ENCODE measurements around the gene LYVE1.

Gene LYVE1

GRCh38 chr11:10551845-10552352, 16.6 kb downstream of the LYVE1 start:
- H3K4me3 ChIP-seq (replicated peaks; ENCODE audit: low read depth, low read length), result no peak overlapping the region
- no peak for DNase-seq (ENCODE audit: extremely low read depth, low read depth)
- no peak for TF ChIP-seq CTCF (IDR thresholded peaks at IDR 0.05; ENCODE audit: low read depth, low read length, missing control alignments)

- TF ChIP-seq CTCF (IDR thresholded peaks at IDR 0.05; ENCODE audit: low read depth, low read length, missing control alignments), result no peak
- DNase-seq (ENCODE audit: extremely low read depth, low read depth), result no peak
- no peak overlapping the region for H3K4me3 ChIP-seq (replicated peaks; ENCODE audit: low read depth, low read length)
Measured at GRCh38 chr11:10551290-10551592, 17.2 kb downstream of the LYVE1 start.

GRCh38 chr11:10550503-10551289, 17.8 kb downstream of the LYVE1 start:
- no peak overlapping the region for H3K4me3 ChIP-seq (replicated peaks; ENCODE audit: low read depth, low read length)
- no peak for DNase-seq (ENCODE audit: extremely low read depth, low read depth)
- no peak for TF ChIP-seq CTCF (IDR thresholded peaks at IDR 0.05; ENCODE audit: low read depth, low read length, missing control alignments)

- no peak for DNase-seq (ENCODE audit: extremely low read depth, low read depth)
- TF ChIP-seq CTCF (IDR thresholded peaks at IDR 0.05; ENCODE audit: low read depth, low read length, missing control alignments), result no peak
- H3K4me3 ChIP-seq (replicated peaks; ENCODE audit: low read depth, low read length), result no peak overlapping the region
Measured at GRCh38 chr11:10544491-10545465, 23.7 kb downstream of the LYVE1 start.

GRCh38 chr11:10543782-10544181, 24.7 kb downstream of the LYVE1 start:
- H3K4me3 ChIP-seq (replicated peaks; ENCODE audit: low read depth, low read length), result no peak overlapping the region
- DNase-seq (ENCODE audit: extremely low read depth, low read depth), result no peak
- no peak for TF ChIP-seq CTCF (IDR thresholded peaks at IDR 0.05; ENCODE audit: low read depth, low read length, missing control alignments)

GRCh38 chr11:10542776-10543175, 25.7 kb downstream of the LYVE1 start:
- no peak overlapping the region for H3K4me3 ChIP-seq (replicated peaks; ENCODE audit: low read depth, low read length)
- TF ChIP-seq CTCF (IDR thresholded peaks at IDR 0.05; ENCODE audit: low read depth, low read length, missing control alignments), result no peak
- DNase-seq (ENCODE audit: extremely low read depth, low read depth), result no peak

Data from HFF-Myc (cell line).